Ureter (tissue), 1 donor: Measurements from ENCODE around the gene MRGPRD. TPM values are rescaled to one million over a fixed set of nuclear protein-coding genes. Genes with fewer than 3 reads are reported as not detected.

Source experiments
- DNase-seq: peaks from one replicate; pipeline ENCODE4 v3.0.0-alpha.2; 2020; ENCODE audit warnings: low spot score
- total RNA-seq: library from RNA; stranded (reverse); gene quantifications from one replicate; pipeline ENCODE4 v1.2.4, GENCODE V29; 2023
- donor health status: DM: yes; HTN: yes; CAD: no.

Gene MRGPRD
- total RNA-seq, 1 donor from 2014 or later, result not detected

DNA sequence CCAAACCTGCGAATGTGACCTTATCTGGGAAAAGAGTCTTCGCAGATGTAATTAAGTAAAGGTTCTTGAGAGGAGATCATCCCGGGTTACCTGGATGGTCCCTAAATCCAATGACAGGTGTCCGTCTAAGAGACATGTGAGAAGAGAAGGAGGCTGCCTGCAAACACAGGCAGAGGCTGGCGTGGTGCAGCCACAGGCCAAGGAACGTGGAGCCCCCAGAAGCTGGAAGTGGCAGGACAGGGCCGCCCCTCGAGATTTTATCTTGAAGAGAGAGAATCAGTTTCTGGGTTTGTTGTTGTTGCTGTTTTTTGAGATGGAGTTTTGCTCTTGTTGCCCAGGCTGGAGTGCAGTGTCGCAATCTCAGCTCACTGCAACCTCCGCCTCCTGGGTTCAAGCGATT, 33.6 kb downstream of the MRGPRD start:
- no peak for DNase-seq

DNA sequence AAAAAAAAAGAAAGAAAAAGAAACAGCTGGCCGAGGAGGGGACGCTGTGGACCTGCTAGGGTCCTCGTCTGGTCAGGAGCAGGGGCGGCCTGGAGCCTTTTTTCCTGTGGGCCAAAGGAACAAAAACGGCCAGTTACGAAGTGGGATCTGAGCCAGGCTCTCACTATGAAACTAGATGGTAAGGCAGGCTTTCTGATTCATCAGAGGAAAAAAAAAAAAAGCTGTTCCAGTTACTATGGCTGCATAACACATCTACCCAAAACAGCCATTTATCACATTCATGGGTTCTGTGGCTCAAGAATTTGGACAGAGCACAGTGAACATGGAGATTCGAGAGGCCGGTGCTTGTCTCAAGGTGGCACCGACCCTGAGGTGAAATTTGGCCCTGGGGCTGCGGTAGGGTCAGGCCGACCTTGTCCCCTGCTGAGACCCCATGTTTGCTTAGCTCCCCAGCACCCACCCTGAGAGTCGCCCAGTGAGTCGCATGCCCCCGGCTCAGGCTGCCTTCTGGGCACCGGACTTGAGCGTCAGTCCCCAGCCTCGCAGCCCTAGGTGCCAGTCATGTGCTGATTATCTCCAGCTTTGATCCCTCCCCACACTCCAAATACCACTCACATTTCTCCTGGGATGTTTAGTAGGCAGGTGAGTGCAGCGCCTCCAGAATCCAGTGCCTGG, 34.2 kb downstream of the MRGPRD start:
- DNase-seq, result no peak

- peak; percentile 63 for DNase-seq
Measured at GRCh38 chr11:68942751-68943271, 38.0 kb downstream of the MRGPRD start.

DNA sequence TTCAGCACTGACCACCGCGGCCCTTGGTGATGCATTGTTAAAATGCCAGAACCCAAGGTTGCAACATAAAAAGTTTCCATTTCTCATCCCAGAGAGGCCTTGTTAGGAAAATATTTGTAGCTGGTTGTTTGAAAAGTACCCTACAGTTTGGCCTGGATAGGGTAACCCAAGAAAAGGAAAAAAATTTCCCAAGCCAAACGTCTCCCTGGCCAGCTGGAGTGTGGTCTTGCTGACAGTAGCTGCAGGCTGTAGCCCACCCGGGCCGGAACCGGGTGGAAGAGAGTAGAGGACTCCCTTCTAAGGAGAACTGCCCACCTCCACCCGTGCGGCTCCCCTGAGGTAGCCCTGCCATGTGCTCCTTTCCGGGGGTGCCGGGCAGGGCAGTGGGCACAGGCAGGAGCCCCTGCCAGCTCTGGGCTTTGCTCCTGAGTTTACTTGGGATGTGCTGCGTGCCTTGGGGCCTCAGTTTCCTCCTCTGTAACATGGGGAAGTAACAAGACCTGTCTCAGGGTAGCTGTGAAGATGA, 38.6 kb downstream of the MRGPRD start:
- no peak for DNase-seq

DNA sequence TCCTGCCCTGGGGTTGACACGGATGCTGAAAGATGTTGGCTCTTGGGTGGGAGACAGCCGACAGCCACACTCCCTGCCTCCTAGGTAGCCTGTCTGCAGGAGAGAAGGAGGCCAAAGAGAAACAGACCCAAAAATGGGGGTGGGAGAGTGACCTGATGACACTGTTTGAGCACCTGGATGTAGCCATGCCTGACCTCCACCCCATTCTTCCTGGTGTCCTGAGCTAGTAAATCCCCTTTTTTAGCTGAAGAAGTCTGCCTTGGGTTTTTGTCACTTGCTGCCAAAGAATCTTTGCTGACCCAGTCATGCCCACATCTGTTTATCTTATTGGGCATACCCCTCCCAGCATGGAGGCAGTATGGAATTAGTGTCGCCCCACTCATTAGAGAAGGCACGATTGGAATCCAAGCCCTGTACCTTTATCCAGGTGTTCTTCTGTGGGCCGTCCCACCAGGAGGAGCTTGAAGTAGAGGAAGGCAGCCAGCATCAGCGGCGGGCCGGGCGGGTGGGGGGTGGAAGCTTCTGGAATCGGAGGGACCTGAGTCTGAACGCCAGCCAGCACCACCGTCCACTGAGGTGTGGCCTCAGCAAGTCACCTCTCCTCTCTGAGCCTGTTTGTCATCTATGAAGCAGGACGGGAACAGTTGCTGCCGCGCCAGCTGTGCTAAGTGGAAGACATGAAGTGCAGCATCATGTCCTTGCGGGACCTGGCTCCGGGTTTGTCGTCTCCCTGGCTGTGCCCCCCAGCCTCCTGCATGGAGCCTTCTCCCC, 39.3 kb downstream of the MRGPRD start:
- DNase-seq, result no peak

GRCh38 chr11:68940651-68941323, 40.0 kb downstream of the MRGPRD start:
- no peak for DNase-seq

DNA sequence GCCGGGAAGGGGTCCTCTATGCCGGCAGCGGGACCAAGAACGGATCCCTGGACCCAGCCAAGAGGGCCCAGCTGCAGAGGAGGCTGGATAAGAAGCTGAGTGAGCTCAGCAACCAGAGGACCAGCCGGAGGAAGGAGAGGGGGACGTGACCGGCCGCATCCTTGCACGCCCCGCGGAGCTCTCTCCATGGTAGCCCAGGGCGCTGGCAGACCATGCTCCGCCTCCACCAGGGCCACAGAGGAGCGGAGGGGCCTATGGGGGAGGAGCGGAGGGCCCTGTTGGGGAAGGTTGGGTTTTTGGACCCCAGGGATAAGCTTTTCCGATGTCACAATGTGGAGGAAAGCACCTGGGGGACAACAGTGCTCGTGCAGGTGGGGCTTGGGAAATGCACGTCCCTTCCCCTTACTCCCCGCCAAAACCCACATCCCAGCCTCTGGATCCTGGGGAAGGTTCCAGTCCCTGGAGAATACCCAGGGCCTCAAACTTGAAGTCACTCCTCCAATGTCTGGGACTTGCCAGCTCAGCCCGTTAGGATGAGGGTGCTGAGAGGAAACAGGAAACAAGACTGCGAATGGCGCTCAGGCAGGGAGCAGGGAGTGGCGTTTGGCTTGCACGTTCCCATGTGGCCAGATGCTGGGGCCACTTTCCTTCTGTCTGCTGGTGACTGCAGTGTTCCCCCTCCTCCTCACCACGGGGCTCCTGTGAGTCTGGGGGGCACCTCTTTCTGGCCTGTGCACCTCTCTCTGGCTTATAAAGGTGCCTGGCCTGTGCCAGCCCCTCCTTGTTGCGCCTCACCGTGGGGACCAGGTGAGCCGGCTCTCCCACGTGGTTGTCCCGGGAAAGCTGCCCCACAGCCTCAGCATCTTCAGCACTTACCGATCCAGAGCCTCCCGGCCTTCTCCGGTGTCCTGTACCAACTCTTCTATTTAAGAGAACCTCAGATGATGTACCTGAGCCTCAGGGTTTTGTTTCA, 40.9 kb downstream of the MRGPRD start:
- no peak for DNase-seq

- no peak for DNase-seq
Measured at GRCh38 chr11:68938816-68939582, 41.8 kb downstream of the MRGPRD start.

DNA sequence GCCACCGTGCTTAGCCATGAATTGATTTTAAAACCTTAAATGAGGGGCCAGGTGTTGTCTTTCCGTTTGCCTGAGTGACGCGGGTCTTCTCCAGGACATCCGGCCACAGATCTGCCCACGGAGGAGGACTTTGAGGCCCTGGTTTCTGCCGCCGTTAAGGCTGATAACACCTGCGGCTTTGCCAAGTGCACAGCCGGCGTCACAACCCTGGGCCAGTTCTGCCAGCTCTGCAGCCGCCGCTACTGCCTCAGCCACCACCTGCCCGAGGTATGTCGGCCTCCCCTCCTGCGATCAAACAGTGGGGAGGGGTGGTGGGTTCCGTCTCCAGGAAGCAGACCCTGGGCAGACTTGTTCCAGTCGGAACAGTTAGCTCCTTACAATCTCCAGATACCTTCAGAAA, 42.7 kb downstream of the MRGPRD start:
- no peak for DNase-seq

DNA sequence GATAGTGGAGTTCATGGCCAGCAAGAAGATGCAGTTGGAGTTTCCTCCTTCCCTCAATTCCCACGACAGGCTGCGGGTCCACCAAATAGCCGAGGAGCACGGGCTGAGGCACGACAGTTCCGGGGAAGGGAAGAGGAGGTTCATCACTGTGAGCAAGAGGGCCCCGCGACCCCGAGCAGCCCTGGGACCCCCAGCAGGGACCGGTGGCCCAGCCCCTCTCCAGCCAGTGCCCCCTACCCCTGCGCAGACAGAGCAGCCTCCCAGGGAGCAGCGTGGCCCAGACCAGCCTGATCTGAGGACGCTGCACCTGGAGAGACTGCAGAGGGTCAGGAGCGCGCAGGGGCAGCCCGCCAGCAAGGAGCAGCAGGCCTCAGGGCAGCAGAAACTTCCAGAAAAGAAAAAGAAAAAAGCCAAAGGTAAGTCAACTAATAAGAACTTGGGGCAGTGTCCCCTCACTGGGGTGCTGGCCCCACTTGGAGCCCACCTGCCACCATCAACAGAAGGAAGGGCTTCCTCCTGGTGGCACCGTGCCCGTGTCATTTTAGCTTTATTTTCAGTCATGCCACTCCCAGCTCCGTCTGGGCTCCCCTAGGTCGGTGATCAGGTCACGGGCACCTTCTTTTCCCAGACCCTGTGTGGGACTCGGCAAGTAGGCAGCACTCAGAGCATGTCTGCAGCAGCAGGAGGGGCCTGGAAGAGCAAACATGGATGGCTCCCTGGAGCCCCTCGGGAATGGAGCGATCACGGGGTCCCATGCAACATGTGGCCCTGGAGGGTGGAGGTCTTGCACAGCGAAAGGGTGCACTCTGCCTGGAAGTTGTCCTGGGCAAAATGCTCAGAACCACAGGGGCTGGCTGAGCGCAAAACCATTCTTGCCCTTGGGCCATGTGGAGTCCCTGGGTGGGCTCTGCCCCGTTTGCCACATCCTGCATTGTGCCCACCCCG, 43.8 kb downstream of the MRGPRD start:
- no peak for DNase-seq

- no peak for DNase-seq
Measured at GRCh38 chr11:68936358-68936636, 44.5 kb downstream of the MRGPRD start.

- no peak for DNase-seq
Measured at GRCh38 chr11:68935516-68936357, 45.0 kb downstream of the MRGPRD start.

DNA sequence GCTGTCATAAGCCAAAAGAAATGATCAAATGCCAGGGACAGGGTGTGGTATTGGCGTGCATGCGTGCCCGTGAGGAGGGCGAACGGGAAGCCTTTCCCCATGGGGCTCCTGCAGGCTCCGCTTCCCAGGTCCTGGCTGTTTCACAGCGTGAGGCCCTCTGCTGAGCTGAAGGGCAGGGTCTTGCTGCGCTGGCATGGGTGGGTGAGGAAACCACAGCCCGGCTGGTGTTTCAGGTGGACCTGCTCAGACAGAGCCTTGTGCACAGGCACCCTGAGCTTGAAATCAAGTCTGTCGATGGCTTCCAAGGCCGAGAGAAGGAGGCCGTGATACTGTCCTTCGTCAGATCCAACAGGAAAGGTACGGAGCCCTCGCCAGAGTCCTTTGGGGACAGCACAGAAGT, 45.7 kb downstream of the MRGPRD start:
- DNase-seq, result no peak

- DNase-seq, result no peak
Measured at GRCh38 chr11:68934666-68935065, 46.1 kb downstream of the MRGPRD start.

GRCh38 chr11:68934321-68934645, 46.5 kb downstream of the MRGPRD start:
- DNase-seq, result no peak

- DNase-seq, result no peak
Measured at GRCh38 chr11:68933605-68934320, 47.0 kb downstream of the MRGPRD start.

- no peak for DNase-seq
Measured at GRCh38 chr11:68932933-68933577, 47.7 kb downstream of the MRGPRD start.

GRCh38 chr11:68932358-68932757, 48.4 kb downstream of the MRGPRD start:
- DNase-seq, result no peak
